Stimulated activated CD4-positive, alpha-beta T cell treated with anti-CD3 and anti-CD28 coated beads, TNF-alpha, amount 100 ng/mL, for 24 hours (primary cell): ENCODE measurements around the gene PTPRM.

Experiments used
- DNase-seq, 3 experiments: peaks; one replicate each; pipeline ENCODE4 v3.0.0-alpha.2; 2020; ENCODE audit warnings: low read depth in 3 of 3

The PTPRM gene

DNA sequence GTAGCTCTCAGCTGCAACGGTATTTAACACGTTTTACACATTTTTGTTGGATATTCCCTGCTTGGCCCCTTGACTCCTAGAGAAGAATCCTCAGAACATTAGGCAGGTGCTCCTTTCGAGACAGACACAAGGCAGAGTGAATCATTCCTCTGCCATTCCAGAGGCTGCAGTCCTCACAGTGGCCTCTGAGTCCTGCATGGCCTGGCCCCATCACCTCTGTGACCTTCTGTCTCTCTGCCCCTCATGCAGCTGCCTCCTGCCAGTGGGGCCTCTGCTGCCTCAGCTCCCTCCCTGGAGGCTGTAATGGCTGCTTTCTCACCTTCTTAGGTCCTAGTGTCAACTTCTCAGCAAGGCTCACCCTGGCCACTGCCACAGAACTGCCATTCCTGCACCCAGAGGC, 101.3 kb downstream of the PTPRM start:
- no peak for DNase-seq

DNA sequence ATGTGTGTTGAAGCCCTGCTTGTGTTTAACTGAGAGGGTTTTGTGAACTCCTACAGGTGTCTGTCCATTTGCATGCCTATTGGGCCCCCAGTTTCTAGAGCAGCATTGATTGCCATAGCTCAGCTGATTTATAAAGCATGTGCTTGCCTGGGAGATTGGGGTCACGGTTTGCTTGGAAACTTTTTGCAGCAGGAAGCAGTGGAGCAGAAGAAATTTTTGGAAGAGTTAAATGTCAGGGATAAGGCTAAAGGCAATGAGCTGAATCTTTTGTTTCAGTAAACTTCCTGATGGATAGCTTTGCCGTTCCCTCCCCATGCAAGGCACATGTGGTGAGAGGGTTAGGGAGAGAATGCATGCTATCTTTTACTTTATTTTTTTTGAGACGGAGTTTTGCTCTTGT, 102.2 kb downstream of the PTPRM start:
- no peak for DNase-seq

DNA sequence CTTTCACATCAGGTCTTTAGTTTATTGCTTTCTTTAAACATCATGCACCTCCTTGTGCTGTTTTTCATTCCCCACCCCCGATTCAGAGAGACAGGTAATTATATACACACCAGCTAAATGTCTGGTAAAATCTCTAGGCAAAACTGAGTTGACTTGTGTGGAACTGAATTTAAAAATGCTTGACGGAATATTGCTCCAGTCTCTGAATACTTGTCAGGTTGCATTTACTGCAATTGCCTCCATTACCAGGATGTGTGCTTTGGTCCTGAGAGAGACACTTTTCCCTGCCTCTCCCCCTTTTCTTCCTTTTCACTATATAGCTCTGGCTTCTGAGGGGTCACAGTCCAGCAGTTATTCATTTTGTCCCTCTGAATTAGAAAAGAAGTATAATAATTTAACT, 104.0 kb downstream of the PTPRM start:
- no peak for DNase-seq

DNA sequence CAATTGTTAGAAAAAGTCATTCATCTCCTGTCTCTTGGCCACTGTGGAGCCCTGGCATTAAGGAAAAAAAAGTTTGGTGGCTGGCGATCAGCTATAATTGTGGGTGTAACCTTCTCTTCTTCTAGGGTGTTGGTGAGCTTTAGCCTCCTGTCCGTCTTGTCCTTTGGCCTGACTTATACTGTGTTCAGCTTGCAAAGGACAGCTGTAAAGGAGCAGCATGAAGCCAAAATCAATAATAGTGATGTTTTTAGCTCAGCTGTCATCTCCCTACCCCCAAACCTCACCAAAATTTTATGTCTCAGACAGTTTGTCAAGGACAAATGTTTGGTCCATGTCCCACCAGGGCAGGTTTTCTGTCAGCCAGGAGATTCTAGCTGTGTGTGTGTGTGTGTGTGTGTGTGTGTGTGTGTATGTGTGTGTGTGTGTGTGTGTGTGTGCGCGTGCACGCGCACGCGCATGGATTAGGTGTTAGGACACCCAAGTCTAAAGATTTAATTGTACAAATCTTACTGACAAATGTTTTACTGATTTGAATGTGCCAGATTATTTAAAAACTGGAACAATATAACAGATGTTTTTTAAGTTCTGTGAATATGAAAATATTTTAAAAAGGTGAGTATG, 109.2 kb downstream of the PTPRM start:
- no peak for DNase-seq

DNA sequence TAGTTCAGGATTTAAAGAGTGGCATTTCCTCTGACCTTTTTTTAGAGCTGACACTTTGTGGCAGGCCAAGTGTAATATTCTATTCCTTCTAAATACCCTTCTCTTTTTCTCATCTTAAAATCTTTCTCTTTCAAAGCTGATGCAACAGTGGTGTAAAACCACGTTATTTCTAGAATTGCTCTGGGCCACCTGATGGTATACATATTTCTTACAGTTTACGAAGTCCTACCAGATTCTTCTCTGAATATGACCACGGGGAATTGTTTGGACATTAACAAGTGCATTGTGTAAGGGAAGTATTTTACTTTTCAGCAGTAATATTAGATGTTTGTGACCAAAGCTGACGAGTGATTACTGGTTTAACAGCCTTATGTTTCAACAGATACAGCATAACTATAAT, 109.9 kb downstream of the PTPRM start:
- DNase-seq = no peak

DNA sequence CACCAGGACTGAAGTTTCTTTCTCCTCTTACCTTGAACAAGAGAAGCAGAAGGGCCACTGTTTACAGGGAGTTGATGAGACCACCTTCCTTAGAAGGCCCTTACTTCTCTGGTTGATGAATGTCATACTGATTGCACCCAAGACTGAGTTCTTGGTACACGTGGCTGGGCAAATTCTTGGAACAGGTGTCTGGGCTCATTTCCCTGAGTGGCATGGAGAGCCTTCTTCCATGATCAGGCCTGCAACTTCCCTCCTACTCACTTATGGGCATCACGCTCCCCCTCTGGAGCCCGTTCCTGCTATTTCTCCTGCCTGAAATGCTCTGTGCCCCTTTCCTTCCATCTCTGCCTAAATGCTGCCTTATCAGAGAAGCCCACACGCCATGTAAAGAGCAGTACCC, 110.3 kb downstream of the PTPRM start:
- DNase-seq = no peak

DNA sequence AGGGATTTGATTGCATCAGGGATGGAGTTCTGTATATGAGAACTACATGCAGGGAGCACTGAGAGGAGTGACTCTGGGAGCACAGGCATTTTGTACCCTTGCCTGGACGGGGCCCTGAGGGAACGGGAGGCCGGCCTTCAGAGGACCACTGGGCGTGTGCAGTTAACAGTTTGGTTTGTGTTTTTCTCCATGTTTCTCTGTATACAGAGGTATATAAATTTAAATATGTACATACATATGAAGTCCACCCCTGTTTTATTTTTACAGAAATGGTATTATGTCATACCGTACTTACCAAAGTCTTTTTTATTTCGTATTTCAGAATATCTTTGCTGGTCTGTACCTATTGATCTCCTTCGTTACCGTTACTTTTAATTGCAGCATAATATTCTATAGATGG, 111.3 kb downstream of the PTPRM start:
- no peak for DNase-seq

DNA sequence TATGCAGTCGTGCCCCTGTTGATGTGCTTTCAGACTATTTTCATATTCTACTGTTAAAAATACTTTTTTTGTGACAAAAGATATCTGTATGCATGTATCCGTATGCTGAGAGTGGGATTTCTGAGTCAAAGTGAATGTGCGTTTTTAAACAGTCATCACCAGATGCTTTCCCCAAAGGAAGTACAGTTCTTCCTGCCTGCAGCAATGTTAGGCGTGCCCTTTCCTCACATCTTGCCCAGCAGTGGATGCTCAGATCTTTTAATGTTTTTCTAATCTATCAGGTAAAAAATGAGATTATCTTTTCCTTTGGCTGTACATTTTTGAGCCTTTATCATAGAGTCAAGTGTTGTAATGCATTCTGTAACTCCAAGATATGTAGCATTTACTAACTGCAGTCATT, 111.7 kb downstream of the PTPRM start:
- no peak for DNase-seq

DNA sequence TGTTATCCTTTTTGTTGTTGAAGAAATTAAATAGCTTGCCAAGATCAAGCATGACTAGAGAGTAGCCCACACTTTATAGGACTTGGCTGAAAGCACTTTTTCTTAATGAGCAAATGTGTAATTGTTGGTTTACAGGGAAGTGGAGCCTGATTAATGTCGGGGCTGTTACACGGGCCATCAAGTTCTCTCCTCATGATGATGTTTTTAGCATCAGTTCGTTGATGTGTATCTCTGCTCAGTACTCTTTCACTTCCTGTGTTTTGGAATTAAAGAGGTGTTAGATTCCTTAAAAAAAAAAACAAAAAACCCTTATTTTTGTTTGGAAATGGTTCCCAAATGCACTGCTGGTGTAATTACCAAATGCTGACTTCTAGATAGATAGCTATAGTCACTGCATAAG, 114.2 kb downstream of the PTPRM start:
- DNase-seq = no peak

DNA sequence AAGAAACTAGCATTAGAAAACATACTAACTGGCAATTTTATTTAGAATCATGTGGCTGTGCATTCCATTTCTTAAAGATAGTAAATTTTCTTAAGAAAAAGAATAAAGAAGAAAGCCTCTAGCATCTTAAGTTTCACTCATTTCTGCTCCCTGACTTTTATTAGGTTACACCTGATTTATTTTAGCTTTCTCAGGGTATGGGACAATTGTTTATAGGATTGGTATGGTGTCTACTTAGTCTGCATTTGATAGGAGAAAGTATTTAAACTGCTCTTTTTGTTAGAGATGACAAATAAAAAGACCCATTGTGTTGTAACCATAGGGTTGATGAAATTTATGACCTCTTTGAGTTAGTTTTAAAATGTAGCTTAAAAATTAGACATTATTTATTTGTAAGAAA, 115.2 kb downstream of the PTPRM start:
- DNase-seq = no peak

DNA sequence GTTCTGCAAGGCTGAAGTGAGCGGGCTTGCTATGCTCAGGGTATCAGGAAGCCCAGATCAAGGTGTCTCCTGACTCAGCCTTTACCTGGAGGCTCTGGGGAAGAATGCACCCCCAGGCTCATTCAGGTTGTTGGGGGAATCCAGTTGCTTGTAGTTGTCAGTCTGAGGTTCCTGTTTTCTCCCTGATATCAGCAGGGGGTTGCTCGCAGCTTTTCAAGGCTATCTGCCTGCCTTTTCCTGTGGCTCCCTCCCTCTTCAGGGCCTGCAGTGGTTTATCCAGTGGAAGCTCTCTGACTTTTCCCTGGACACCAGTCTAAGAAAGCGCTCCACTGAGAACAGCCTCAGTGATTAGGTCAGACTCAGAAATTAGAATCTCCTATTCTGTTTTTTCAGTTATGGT, 116.6 kb downstream of the PTPRM start:
- no peak for DNase-seq

DNA sequence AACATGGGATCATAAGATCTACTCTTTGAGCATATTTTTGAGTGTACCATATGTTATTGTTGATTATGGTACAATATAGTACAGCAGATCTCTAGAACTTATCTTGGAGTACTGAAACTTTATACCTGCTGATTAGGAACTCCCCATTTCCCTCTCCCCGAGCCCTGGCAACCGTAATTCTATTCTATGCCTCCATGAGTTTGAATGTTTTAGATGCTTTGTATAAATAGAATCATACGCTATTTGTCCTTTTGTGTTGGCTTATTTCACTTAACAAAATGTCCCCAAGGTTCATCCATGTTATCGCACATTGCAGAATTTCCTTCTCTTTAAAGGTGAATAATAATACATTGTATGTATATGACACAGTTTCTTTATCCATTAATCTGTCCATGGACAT, 117.2 kb downstream of the PTPRM start:
- DNase-seq = no peak

DNA sequence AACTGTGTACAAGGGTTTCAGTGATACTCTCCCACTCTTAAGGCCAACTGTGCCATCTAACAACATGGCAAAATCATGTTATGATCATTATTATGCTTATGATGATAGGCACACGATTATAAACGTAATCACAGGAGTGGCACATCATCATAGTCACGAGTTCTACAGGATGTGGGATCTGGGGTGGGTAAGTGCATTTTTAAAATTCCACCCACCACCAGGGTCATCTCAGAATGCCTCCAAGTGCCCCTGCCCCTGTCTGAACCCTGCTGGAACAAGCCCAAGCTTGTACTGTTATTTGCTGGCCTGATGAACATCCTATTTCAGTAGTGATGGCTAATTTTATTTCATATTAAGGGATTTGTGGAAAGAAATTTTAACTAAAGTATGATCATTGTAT, 117.8 kb downstream of the PTPRM start:
- DNase-seq = no peak

DNA sequence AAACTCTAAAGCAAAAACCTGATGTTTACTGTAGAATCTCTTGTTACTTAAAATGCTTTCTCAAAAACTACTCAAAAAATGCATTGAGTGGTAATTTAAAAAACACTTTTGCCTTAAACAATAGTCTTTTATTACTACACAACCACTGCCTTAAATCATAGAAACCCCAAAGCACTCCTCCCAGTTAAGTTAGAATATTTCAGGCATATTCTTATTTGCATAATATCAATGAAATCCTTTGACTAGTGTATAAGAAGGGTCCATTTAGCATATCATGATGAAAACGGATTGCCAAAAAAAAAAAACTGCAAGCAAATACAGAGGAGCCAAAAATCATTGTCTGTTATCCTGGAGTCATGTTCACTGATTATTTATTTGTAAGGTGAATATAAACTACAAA, 119.2 kb downstream of the PTPRM start:
- DNase-seq = no peak

DNA sequence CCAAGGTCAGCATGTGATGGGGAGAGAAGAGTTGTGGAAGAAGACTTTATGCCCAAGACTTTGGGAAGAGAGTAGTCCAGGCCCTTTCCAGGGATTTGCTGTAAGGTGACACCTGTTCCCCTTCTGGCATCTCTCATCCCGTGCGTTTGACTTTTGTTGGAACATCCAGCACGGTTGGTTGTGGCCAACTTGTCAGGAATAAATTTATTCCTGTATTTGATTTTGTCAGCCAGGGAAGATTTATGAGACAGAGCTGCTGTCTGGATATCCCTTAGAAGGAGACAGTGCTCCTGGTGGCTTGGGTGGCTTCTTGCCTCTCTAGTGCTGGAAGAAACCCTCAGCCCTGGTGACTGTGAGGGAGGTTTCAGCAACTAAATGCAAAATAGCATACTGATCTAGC, 121.5 kb downstream of the PTPRM start:
- DNase-seq = no peak

DNA sequence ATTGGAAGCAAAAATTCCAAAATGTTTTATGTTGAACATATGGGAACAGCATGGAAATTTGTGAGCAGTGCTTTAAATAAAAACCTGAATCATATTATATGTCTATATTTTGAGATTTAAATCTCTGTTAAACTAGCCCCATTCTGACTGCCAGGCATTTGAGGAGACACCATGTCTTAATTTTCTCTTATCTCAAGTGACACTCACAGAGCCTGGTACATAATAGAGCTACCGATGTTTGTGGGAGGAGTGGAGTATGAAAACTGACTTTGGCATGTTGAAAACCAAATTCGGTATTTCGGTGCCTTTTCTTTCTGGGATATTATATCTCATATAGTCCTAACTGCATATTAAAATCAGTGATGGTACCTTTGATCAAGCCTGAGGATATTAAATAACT, 124.1 kb downstream of the PTPRM start:
- no peak for DNase-seq

DNA sequence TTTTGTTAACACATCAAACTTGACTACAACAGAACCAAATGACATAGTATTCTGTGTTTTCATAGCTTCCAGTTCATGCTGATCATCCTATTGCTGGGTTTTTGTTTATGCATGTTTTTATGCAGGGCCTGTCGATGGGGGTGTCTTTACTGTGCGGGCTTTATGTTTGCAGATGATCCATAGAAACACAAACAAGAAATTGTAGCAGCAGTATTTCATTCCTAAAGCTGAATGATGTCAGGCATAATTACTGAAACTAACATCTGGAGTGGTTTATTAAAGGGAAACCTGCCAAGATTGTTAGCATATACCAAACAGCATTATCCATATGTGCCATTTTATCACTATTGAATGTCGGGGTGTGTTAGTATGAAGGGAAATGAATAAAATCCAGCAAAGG, 129.7 kb downstream of the PTPRM start:
- DNase-seq = no peak

DNA sequence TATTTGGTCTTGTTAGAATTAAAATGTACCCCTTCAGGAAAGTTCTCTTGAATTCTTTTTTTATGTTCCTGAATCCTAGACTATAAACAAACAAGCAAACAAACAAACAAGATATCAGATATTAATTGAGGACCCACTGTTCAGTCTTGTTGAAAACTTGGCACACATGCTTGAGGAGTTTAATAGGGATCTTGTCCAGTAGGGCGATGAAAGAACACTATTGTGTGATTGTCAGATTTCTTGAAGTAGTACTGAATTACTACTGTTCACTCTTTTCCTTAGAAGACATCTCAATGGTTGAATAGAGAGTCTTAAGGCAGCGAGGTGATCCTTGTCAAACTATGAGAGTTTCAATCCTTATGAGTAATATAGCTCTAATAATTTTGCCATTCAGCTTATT, 130.2 kb downstream of the PTPRM start:
- no peak for DNase-seq

DNA sequence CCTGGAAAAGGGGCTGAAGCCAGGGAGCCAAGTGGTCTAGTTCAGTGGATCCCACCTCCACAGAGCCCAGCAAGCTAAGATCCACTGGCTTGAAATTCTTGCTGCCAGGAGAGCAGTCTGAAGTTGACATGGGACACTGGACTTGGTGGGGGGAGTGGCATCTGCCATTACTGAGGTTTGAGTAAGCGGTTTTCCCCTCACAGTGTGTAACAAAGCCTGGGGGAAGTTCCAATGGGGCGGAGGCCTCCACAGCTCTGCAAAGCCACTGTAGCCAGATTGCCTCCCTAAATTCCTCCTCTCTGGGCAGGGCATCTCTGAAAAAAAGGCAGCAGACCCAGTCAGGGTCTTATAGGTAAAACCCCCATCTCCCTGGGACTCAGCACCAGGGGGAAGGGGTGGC, 144.4 kb downstream of the PTPRM start:
- DNase-seq = no peak

DNA sequence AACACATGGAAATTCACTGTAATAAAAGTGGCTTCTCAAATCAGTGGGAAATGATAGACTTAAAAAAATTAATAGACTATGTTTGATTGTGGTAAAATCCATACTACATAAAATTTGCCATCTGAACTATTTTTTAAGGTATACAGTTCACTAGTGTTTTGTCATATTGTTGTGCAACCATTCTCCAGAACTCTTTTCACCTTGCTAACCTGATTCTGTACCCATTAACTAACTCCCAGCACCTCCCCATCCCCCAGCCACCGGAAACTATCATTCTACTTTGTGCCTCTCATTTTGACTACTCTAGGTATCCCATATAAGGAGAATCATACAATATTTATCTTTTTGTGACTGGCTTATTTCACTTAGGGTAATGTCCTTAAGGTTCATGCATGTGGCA, 153.3 kb downstream of the PTPRM start:
- DNase-seq = no peak

DNA sequence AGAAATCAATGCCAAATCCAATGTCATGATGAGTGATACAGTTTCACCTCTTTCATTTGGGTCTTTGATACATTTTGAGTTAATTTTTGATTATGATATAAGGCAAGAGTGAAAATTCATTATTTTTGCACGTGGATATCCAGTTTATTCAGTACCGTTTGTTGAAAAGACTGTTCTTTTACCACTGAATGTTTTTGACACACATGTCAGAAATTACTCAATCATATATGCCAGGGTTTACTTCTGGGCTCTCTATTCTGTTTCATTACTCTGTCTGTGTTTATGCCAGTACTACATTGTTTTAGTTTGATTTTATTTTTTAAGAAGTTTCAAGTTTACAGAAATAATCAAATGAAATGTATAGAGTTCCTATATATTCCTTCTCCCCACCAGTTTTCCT, 154.4 kb downstream of the PTPRM start:
- no peak for DNase-seq

DNA sequence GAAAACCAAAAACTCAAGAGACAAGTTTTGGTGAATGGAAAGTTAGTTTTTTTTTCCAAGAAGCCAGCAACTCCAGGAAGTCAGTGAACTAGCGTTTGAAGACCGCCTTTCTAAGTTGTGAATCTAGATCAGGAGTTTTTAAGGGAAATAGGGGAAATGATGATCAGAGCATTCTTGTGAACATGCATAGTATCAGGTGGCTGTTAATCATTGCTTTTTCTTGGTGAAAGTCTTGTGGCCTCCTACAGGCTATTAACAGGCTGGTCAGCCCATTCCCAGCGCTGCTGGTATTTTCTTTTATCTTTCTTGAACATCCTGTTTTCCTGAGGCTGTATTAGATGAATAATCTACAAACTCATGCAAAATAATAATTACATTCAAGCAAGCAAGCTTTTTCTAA, 155.8 kb downstream of the PTPRM start:
- no peak for DNase-seq

DNA sequence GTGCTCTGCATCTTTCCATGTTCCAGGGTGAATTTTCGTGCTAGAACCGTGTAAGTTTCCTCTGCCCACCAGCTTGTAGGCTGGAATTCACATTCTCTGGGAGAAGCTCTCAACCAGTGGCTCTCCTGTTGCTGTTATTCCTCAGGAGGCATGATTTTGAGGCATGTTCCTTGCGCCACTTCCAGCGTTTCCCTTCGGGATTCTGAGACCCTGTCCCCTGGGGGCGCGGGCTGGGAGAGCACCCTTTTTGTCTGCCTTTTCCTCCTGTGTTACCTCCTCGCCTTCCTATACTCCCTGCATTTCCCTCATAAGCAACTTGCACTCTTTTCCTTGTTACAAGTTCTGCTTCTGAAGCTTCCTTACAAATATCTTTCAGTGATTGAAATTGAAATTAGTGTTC, 156.4 kb downstream of the PTPRM start:
- no peak for DNase-seq

DNA sequence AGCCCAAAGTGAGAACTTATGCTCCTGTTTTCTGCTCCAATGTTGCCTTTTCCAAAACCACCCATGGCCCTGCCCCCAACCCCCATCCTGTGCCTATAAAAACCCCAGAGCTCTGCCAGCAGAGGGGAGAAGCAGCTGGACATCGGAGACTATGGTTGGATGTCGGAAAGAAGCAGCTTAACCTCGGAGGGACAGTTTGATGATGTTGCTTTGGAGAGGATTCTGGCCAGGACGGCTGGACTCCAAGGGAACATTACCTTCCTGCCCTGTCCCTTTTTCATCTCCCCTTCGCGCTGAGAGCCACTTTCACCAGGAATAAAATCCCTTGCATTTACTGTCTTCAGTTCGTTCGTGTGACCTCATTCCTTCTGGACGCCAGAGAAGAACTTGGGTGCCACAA, 158.4 kb downstream of the PTPRM start:
- no peak for DNase-seq

DNA sequence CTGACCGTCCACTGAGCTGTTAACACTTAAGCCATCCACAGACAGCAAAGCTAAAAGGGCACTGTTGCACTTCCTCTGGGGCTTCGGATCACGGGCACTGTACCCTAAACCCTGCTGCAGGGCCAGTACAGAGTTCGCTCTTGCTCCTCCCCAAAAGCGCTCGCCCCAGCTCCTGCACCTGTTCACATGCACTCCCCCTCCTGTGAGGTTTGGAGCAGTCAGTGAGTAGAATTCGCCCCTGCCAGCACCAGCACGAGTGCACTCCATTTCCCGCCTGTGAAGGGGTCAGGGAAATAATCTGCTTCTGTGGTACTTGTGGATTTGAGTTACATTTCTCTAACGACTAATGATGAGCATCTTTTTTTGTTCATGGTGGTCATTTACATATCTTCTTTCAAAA, 158.8 kb downstream of the PTPRM start:
- no peak for DNase-seq
